ENCODE data around the gene CCR1.
"Not testable (repeated sequence)": the region's sequence is repeated elsewhere in the genome, so short reads cannot be mapped to it uniquely, and the experiment has no call there.

CCR1 gene

GRCh38 chr3:46212101-46212500, 4.0 kb upstream of the CCR1 start:
- DNase-seq (ENCODE audit: low read depth in 2 of 2): no peak

GRCh38 chr3:46209746-46210470, 1.8 kb upstream of the CCR1 start:
- no peak for DNase-seq (ENCODE audit: low read depth in 2 of 2)

- DNase-seq (ENCODE audit: low read depth in 2 of 2): no peak
These were observed 940 bp upstream of the CCR1 start for GRCh38 chr3:46209053-46209452.

GRCh38 chr3:46207514-46207913, 599 bp downstream of the CCR1 start:
- DNase-seq (ENCODE audit: low read depth in 2 of 2): not testable (repeated sequence)

- no peak for DNase-seq (ENCODE audit: low read depth in 2 of 2)
These were observed 1.7 kb downstream of the CCR1 start for GRCh38 chr3:46206282-46207015.

GRCh38 chr3:46205286-46205960, 2.7 kb downstream of the CCR1 start:
- DNase-seq (ENCODE audit: low read depth in 2 of 2): no peak

- DNase-seq (ENCODE audit: low read depth in 2 of 2): no peak
These were observed 4.4 kb downstream of the CCR1 start for GRCh38 chr3:46203681-46204080.

- DNase-seq (ENCODE audit: low read depth in 2 of 2): no peak
These were observed 5.6 kb downstream of the CCR1 start for GRCh38 chr3:46202535-46202934.

GRCh38 chr3:46200790-46201189, 7.3 kb downstream of the CCR1 start:
- no peak for DNase-seq (ENCODE audit: low read depth in 2 of 2)

- DNase-seq (ENCODE audit: low read depth in 2 of 2): no peak
These were observed 7.9 kb downstream of the CCR1 start for GRCh38 chr3:46200211-46200610.

GRCh38 chr3:46196261-46196957, 11.7 kb downstream of the CCR1 start:
- no peak for DNase-seq (ENCODE audit: low read depth in 2 of 2)

GRCh38 chr3:46194868-46195553, 13.1 kb downstream of the CCR1 start:
- no peak for DNase-seq (ENCODE audit: low read depth in 2 of 2)

- no peak for DNase-seq (ENCODE audit: low read depth in 2 of 2)
These were observed 14.7 kb downstream of the CCR1 start for GRCh38 chr3:46193436-46193835.

GRCh38 chr3:46192939-46193338, 15.2 kb downstream of the CCR1 start:
- DNase-seq (ENCODE audit: low read depth in 2 of 2): no peak

GRCh38 chr3:46191730-46192129, 16.4 kb downstream of the CCR1 start:
- no peak for DNase-seq (ENCODE audit: low read depth in 2 of 2)

- no peak for DNase-seq (ENCODE audit: low read depth in 2 of 2)
These were observed 19.4 kb downstream of the CCR1 start for GRCh38 chr3:46188708-46189107.

- DNase-seq (ENCODE audit: low read depth in 2 of 2): no peak
These were observed 20.2 kb downstream of the CCR1 start for GRCh38 chr3:46187876-46188275.

- no peak for DNase-seq (ENCODE audit: low read depth in 2 of 2)
These were observed 20.8 kb downstream of the CCR1 start for GRCh38 chr3:46187341-46187700.

GRCh38 chr3:46186471-46187340, 21.4 kb downstream of the CCR1 start:
- no peak for DNase-seq (ENCODE audit: low read depth in 2 of 2)

GRCh38 chr3:46184469-46184868, 23.6 kb downstream of the CCR1 start:
- DNase-seq (ENCODE audit: low read depth in 2 of 2): no peak

GRCh38 chr3:46183330-46183729, 24.8 kb downstream of the CCR1 start:
- DNase-seq (ENCODE audit: low read depth in 2 of 2): no peak

Measured in stimulated activated CD4-positive, alpha-beta T cell treated with anti-CD3 and anti-CD28 coated beads, Interleukin-1b, Interleukin-23, amount 100 ng/mL, for 4 hours (primary cell).